ENCODE results near the gene SLC9A7. TPM values are rescaled to one million over a fixed set of nuclear protein-coding genes. Genes with fewer than 3 reads are reported as not detected.

Gene SLC9A7
- total and polyA plus RNA-seq, 4 donors, result 2.3 to 13.2 (median 3.1) TPM

GRCh38 chrX:46573892-46574773 lies 184.8 kb downstream of the SLC9A7 start:
- H3K27me3 ChIP-seq (ENCODE audit: control insufficient read depth in 4 of 4, insufficient read depth in 4 of 4, low read length in 3 of 4), result no peaks in the 10 kb centered on the region
- no peak overlapping the region for H3K9ac ChIP-seq (ENCODE audit: low read depth in 1 of 2, low read length in 2 of 2)
- peak overlapping the region; percentile 50 to 68 (median 58) for H3K4me3 ChIP-seq (ENCODE audit: low read depth in 1 of 3, low read length in 3 of 3)
- no peak for DNase-seq (ENCODE audit: low spot score)
- H3K4me1 ChIP-seq (ENCODE audit: control insufficient read depth in 4 of 4, insufficient read depth in 4 of 4, low read length in 3 of 4), result peaks cover 3 to 35% (median 21%) of the 10 kb centered on the region in 4 donors
- 2% methylated on average over 107 of the region's 107 CpGs for WGBS
- no peaks in the 10 kb centered on the region for H3K9me3 ChIP-seq (ENCODE audit: control insufficient read depth in 4 of 4, low read length in 3 of 4)
- TF ChIP-seq ZBTB33 (IDR thresholded peaks at IDR 0.05), result peak; percentile 83
- no peak for TF ChIP-seq HNF4G (IDR thresholded peaks at IDR 0.05)
- H3K36me3 ChIP-seq (ENCODE audit: control insufficient read depth in 4 of 4, insufficient read depth in 3 of 4, low read depth in 1 of 4, low read length in 3 of 4), result no peaks in the 10 kb centered on the region
- H3K27ac ChIP-seq (ENCODE audit: low read depth in 1 of 2, low read length in 2 of 2), result peak overlapping the region; percentile 49 to 66

GRCh38 chrX:46573331-46573891 lies 185.5 kb downstream of the SLC9A7 start, which contains the start of gene CHST7:
Gene CHST7, plus strand, starts transcription at chrX:46573765. Its CDS starts 167 bp downstream, at chrX:46573932.
- H3K9me3 ChIP-seq (ENCODE audit: control insufficient read depth in 4 of 4, low read length in 3 of 4), result no peaks in the 10 kb centered on the region
- peak; percentile 36 for DNase-seq (ENCODE audit: low spot score)
- peak within 1 kb of the TSS in 1 of 2 donors; percentile 31 for H3K9ac ChIP-seq (ENCODE audit: low read depth in 1 of 2, low read length in 2 of 2)
- no peaks in the 10 kb centered on the region for H3K36me3 ChIP-seq (ENCODE audit: control insufficient read depth in 4 of 4, insufficient read depth in 3 of 4, low read depth in 1 of 4, low read length in 3 of 4)
- TF ChIP-seq EGR1 (IDR thresholded peaks at IDR 0.05; ENCODE audit: low read depth in 2 of 2), result no peak
- TF ChIP-seq ZBTB33 (IDR thresholded peaks at IDR 0.05), result no peak
- TF ChIP-seq JUND (IDR thresholded peaks at IDR 0.05), result no peak
- TF ChIP-seq SP1 (IDR thresholded peaks at IDR 0.05), result no peak
- TF ChIP-seq REST (IDR thresholded peaks at IDR 0.05), result no peak
- TF ChIP-seq HNF4G (IDR thresholded peaks at IDR 0.05), result no peak
- no peak for TF ChIP-seq ATF3 (IDR thresholded peaks at IDR 0.05)
- peak; percentile 55 to 58 for TF ChIP-seq RAD21 (IDR thresholded peaks at IDR 0.05)
- peak; percentile 49 for TF ChIP-seq NR2F2 (IDR thresholded peaks at IDR 0.05)
- peak; percentile 13 for TF ChIP-seq CTCF (IDR thresholded peaks at IDR 0.05; ENCODE audit: low read depth, low read length, missing input control)
- TF ChIP-seq MAX (IDR thresholded peaks at IDR 0.05), result no peak
- TF ChIP-seq RXRA (IDR thresholded peaks at IDR 0.05), result no peak
- TF ChIP-seq HNF4A (conservative IDR thresholded peaks at IDR 0.05), result no peak
- no peak for TF ChIP-seq GABPA (IDR thresholded peaks at IDR 0.05 in 1 of 2, conservative IDR thresholded peaks at IDR 0.05 in 1 of 2)
- TF ChIP-seq TAF1 (conservative IDR thresholded peaks at IDR 0.05), result no peak
- peak; percentile 33 for TF ChIP-seq YY1 (IDR thresholded peaks at IDR 0.05)
- TF ChIP-seq FOXA1 (IDR thresholded peaks at IDR 0.05), result no peak
- no peak for TF ChIP-seq FOXA2 (IDR thresholded peaks at IDR 0.05)
- peaks cover 2 to 35% (median 17%) of the 10 kb centered on the region in 4 donors for H3K4me1 ChIP-seq (ENCODE audit: control insufficient read depth in 4 of 4, insufficient read depth in 4 of 4, low read length in 3 of 4)
- H3K4me3 ChIP-seq (ENCODE audit: low read depth in 1 of 3, low read length in 3 of 3), result peak within 1 kb of the TSS; percentile 50 to 68 (median 58)
- 5% methylated on average over 35 of the region's 35 CpGs for WGBS
- H3K27me3 ChIP-seq (ENCODE audit: control insufficient read depth in 4 of 4, insufficient read depth in 4 of 4, low read length in 3 of 4), result no peaks in the 10 kb centered on the region
- peak within 1 kb of the TSS; percentile 49 to 66 for H3K27ac ChIP-seq (ENCODE audit: low read depth in 1 of 2, low read length in 2 of 2)
